Stimulated activated CD4-positive, alpha-beta T cell treated with anti-CD3 and anti-CD28 coated beads, TNF-alpha, amount 100 ng/mL, for 1 hour (primary cell): ENCODE measurements around the gene GALNT9.
"Not testable (repeated sequence)": the region's sequence is repeated elsewhere in the genome, so short reads cannot be mapped to it uniquely, and the experiment has no call there.

Experiments used
- DNase-seq, 3 donors: peaks; one replicate each; pipeline ENCODE4 v3.0.0-alpha.2; 2020; ENCODE audit warnings: low read depth in 3 of 3, low spot score in 1 of 3

GALNT9 gene

GRCh38 chr12:132149526-132149925 lies 179.9 kb downstream of the GALNT9 start:
- DNase-seq = not testable (repeated sequence)

- no peak for DNase-seq
These were observed 180.9 kb downstream of the GALNT9 start for GRCh38 chr12:132148368-132149045.

GRCh38 chr12:132147423-132148367 lies 181.7 kb downstream of the GALNT9 start:
- no peak for DNase-seq

- DNase-seq = no peak
These were observed 182.5 kb downstream of the GALNT9 start for GRCh38 chr12:132146772-132147422.
